DOHH2 (cell line): ENCODE results near the gene DOLK.

Experiments
- H3F3A ChIP-seq: fragments of 200-600 bp; sonication (generic), shearing (Covaris generic); 2 replicates; pipeline ENCODE4 v1.6.0; 2016; ENCODE audit warnings: antibody characterized with exemption, mild to moderate bottlenecking; ENCODE audit not compliant: control insufficient read depth, insufficient read depth
- H3K27ac ChIP-seq: fragments of 200-600 bp; sonication (generic); 2 replicates; pipeline ENCODE4 v1.5.1; 2014; ENCODE audit warnings: low read depth, mild to moderate bottlenecking, low read length, moderate library complexity
- H3K27me3 ChIP-seq: fragments of 200-600 bp; sonication (generic); 2 replicates; pipeline ENCODE4 v1.6.1; 2014; ENCODE audit warnings: mild to moderate bottlenecking, low read length, mixed read lengths; ENCODE audit not compliant: control insufficient read depth
- H3K36me3 ChIP-seq: fragments of 200-600 bp; sonication (generic); 2 replicates; pipeline ENCODE4 v1.6.1; 2014; ENCODE audit warnings: mild to moderate bottlenecking, low read length, moderate library complexity, mixed read lengths; ENCODE audit not compliant: control insufficient read depth
- H3K4me1 ChIP-seq: fragments of 200-600 bp; sonication (generic); 2 replicates; pipeline ENCODE4 v1.6.1; 2014; ENCODE audit warnings: mild to moderate bottlenecking, low read length, mixed read lengths; ENCODE audit not compliant: control insufficient read depth
- H3K4me2 ChIP-seq: fragments of 200-600 bp; sonication (generic); 2 replicates; pipeline ENCODE4 v1.6.0; 2014; ENCODE audit warnings: mild to moderate bottlenecking, low read length, moderate library complexity
- H3K4me3 ChIP-seq: fragments of 200-600 bp; sonication (generic); 2 replicates; pipeline ENCODE4 v1.5.1; 2014; ENCODE audit warnings: mild to moderate bottlenecking, low read length, mixed read lengths
- H3K79me2 ChIP-seq: fragments of 200-600 bp; sonication (generic); 2 replicates; pipeline ENCODE4 v1.6.1; 2014; ENCODE audit warnings: mild to moderate bottlenecking, low read length, mixed read lengths; ENCODE audit not compliant: control insufficient read depth
- H3K9me2 ChIP-seq: fragments of 200-600 bp; sonication (generic); replicated peaks from 2 replicates; pipeline ENCODE4 v1.6.1; 2014; ENCODE audit warnings: mild to moderate bottlenecking, low read length, mixed read lengths; ENCODE audit not compliant: control insufficient read depth
- H3K9me3 ChIP-seq: fragments of 200-600 bp; sonication (generic); 2 replicates; pipeline ENCODE4 v1.6.1; 2014; ENCODE audit warnings: antibody characterized with exemption, low read length, mixed read lengths; ENCODE audit not compliant: control insufficient read depth, insufficient read depth
- H4K20me1 ChIP-seq: fragments of 200-600 bp; sonication (generic); 2 replicates; pipeline ENCODE4 v1.6.0; 2014; ENCODE audit warnings: low read depth, mild to moderate bottlenecking, antibody characterized with exemption, low read length, moderate library complexity; ENCODE audit not compliant: control insufficient read depth, insufficient read depth
- CTCF ChIP-seq: fragments of 200-600 bp; sonication (generic); IDR thresholded peaks from one replicate; pipeline ENCODE4 v1.5.1; 2014; ENCODE audit warnings: antibody characterized with exemption, mild to moderate bottlenecking, low read depth, low read length; ENCODE audit not compliant: poor library complexity, severe bottlenecking
- EZH2phosphoT487 ChIP-seq: fragments of 200-600 bp; sonication (generic); IDR thresholded peaks from 2 replicates; pipeline ENCODE4 v1.6.1; 2017; ENCODE audit warnings: borderline replicate concordance, mild to moderate bottlenecking, antibody characterized with exemption, low read length, moderate library complexity, mixed read lengths

The DOLK gene

GRCh38 chr9:128987805-128988204, 40.4 kb upstream of the DOLK start:
- H3K9me2 ChIP-seq, result no peaks in the 10 kb centered on the region
- H4K20me1 ChIP-seq, result no peaks in the 10 kb centered on the region
- no peak overlapping the region for H3K27ac ChIP-seq
- peaks cover 75% of the 10 kb centered on the region for H3K36me3 ChIP-seq
- no peaks in the 10 kb centered on the region for H3K27me3 ChIP-seq
- no peak for TF ChIP-seq EZH2phosphoT487
- no peak for TF ChIP-seq CTCF
- H3K9me3 ChIP-seq, result no peaks in the 10 kb centered on the region
- H3K4me3 ChIP-seq, result no peak overlapping the region
- H3K4me1 ChIP-seq, result no peaks in the 10 kb centered on the region
- H3F3A ChIP-seq, result no peaks in the 10 kb centered on the region
- no peaks in the 10 kb centered on the region for H3K79me2 ChIP-seq
- no peak overlapping the region for H3K4me2 ChIP-seq

DNA sequence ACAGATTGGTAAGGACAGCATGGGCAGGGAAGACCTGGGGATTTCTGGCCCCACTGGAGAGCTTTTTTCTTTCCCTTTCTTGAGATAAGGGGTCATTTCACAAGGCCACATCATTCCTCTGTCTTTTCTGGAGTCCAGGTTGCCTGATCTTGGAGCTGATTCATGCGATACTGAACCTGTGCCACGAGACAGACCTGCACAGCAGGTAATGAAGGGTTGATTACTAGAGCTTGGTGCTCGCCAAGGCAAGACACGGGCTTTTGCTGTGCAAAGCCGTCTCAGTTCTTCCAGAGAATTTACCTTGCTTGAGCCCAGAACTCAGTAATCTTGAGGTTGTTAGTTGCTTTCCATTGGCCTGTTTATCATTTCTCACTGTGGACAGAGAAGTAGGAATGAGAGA, 39.3 kb upstream of the DOLK start:
- H3K27me3 ChIP-seq, result no peaks in the 10 kb centered on the region
- H3K79me2 ChIP-seq, result no peaks in the 10 kb centered on the region
- H3K4me3 ChIP-seq, result no peak overlapping the region
- TF ChIP-seq CTCF, result no peak
- TF ChIP-seq EZH2phosphoT487, result no peak
- no peaks in the 10 kb centered on the region for H4K20me1 ChIP-seq
- no peaks in the 10 kb centered on the region for H3K9me2 ChIP-seq
- no peak overlapping the region for H3K4me2 ChIP-seq
- H3F3A ChIP-seq, result no peaks in the 10 kb centered on the region
- H3K4me1 ChIP-seq, result no peaks in the 10 kb centered on the region
- no peak overlapping the region for H3K27ac ChIP-seq
- peaks cover 79% of the 10 kb centered on the region for H3K36me3 ChIP-seq
- H3K9me3 ChIP-seq, result no peaks in the 10 kb centered on the region

- Histone ChIP-seq H3K9me3 (no peaks in the 10 kb centered on the region), H4K20me1 (no peaks in the 10 kb centered on the region), H3K36me3 (peaks cover 87% of the 10 kb centered on the region), H3K27ac (no peak overlapping the region), H3K79me2 (no peaks in the 10 kb centered on the region), H3K4me1 (no peaks in the 10 kb centered on the region), H3K4me3 (no peak overlapping the region), H3F3A (no peaks in the 10 kb centered on the region), H3K9me2 (no peaks in the 10 kb centered on the region), H3K27me3 (no peaks in the 10 kb centered on the region), H3K4me2 (no peak overlapping the region)
- no peak for TF ChIP-seq CTCF
- no peak for TF ChIP-seq EZH2phosphoT487
Measured at GRCh38 chr9:128983536-128983935, 36.1 kb upstream of the DOLK start.

DNA sequence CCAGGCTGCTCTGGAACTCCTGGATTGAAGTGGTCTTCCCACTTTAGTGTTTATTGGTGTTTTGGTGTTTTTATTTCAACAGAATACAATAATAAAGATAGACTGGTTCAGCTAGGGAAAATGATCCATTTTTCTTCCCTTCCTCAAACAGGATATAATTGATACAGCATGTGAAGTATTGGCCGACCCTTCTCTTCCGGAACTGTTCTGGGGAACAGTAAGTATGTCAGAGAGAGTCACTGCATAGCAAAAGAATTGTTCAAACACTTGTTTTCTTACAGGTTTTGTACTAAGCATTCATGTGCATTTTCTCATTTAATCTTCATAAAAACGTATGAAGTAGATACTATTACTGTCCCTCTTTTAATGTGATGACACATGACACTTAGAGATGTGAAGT, 31.7 kb upstream of the DOLK start:
- Histone ChIP-seq H3K4me1 (no peaks in the 10 kb centered on the region), H3F3A (no peaks in the 10 kb centered on the region), H3K4me2 (no peak overlapping the region), H4K20me1 (no peaks in the 10 kb centered on the region), H3K79me2 (no peaks in the 10 kb centered on the region), H3K27ac (no peak overlapping the region), H3K4me3 (no peak overlapping the region), H3K27me3 (no peaks in the 10 kb centered on the region), H3K9me3 (no peaks in the 10 kb centered on the region), H3K9me2 (no peaks in the 10 kb centered on the region), H3K36me3 (peaks cover 83% of the 10 kb centered on the region)
- TF ChIP-seq EZH2phosphoT487, result no peak
- no peak for TF ChIP-seq CTCF
